Liver (tissue), 9 donors: ENCODE measurements around the gene SF3B6. TPM values are rescaled to one million over a fixed set of nuclear protein-coding genes. Genes with fewer than 3 reads are reported as not detected.

Experiments
- DNase-seq: peaks from one replicate; pipeline ENCODE4 v3.0.0-alpha.2; 2017; ENCODE audit warnings: low spot score
- H3K27ac ChIP-seq, 2 donors: one replicate each; pipeline ENCODE4 v1.7.0; 2013; ENCODE audit warnings: inconsistent platforms in 2 of 2, low read length in 2 of 2, control low read depth in 1 of 2, low read depth in 1 of 2, mild to moderate bottlenecking in 1 of 2
- H3K27me3 ChIP-seq, 4 donors: one replicate each; pipeline versions ENCODE4 v1.6.1 to v1.7.0; 2013; ENCODE audit warnings: low read length in 3 of 4, inconsistent platforms in 1 of 4, mild to moderate bottlenecking in 1 of 4, moderate library complexity in 1 of 4; ENCODE audit not compliant: control insufficient read depth in 4 of 4, insufficient read depth in 4 of 4
- H3K36me3 ChIP-seq, 4 donors: one replicate each; pipeline versions ENCODE4 v1.6.1 to v1.7.0; 2013; ENCODE audit warnings: low read length in 3 of 4, mild to moderate bottlenecking in 3 of 4, low read depth in 1 of 4, moderate library complexity in 1 of 4; ENCODE audit not compliant: control insufficient read depth in 4 of 4, insufficient read depth in 3 of 4
- H3K4me1 ChIP-seq, 4 donors: one replicate each; pipeline versions ENCODE4 v1.6.1 to v1.7.0; 2013; ENCODE audit warnings: low read length in 3 of 4, mild to moderate bottlenecking in 3 of 4, moderate library complexity in 1 of 4; ENCODE audit not compliant: control insufficient read depth in 4 of 4, insufficient read depth in 4 of 4
- H3K4me3 ChIP-seq, 3 donors: one replicate each; pipeline versions ENCODE4 v1.6.1 to v1.7.0; 2013; ENCODE audit warnings: low read length in 3 of 3, control low read depth in 1 of 3, low read depth in 1 of 3, mild to moderate bottlenecking in 1 of 3
- H3K9ac ChIP-seq, 2 donors: one replicate each; pipeline ENCODE4 v1.7.0; 2013; ENCODE audit warnings: low read length in 2 of 2, mild to moderate bottlenecking in 2 of 2, moderate library complexity in 2 of 2, control low read depth in 1 of 2, low read depth in 1 of 2
- H3K9me3 ChIP-seq, 4 donors: one replicate each; pipeline versions ENCODE4 v1.6.1 to v1.7.0; 2013; ENCODE audit warnings: low read length in 3 of 4; ENCODE audit not compliant: control insufficient read depth in 4 of 4
- FOXA1 ChIP-seq: IDR thresholded peaks from 2 replicates; pipeline ENCODE4 v1.6.1; 2016; ENCODE audit warnings: antibody characterized with exemption
- FOXA2 ChIP-seq: IDR thresholded peaks from 2 replicates; pipeline ENCODE4 v1.6.1; 2016; ENCODE audit warnings: antibody characterized with exemption
- GABPA ChIP-seq, 2 donors: IDR thresholded peaks in 1 of 2; conservative IDR thresholded peaks in 1 of 2; 2 replicates each; pipeline ENCODE4 v1.6.1; 2016; ENCODE audit warnings: antibody characterized with exemption in 2 of 2, mild to moderate bottlenecking in 1 of 2, moderate library complexity in 1 of 2
- HNF4A ChIP-seq, 2 donors: conservative IDR thresholded peaks; 2 replicates each; pipeline ENCODE4 v1.6.1; 2016; ENCODE audit warnings: antibody characterized with exemption in 2 of 2, mild to moderate bottlenecking in 2 of 2
- HNF4G ChIP-seq: IDR thresholded peaks from 2 replicates; pipeline ENCODE4 v1.6.1; 2016; ENCODE audit warnings: antibody characterized with exemption
- JUND ChIP-seq, 2 donors: IDR thresholded peaks; 2 replicates each; pipeline ENCODE4 v1.6.1; 2016; ENCODE audit warnings: antibody characterized with exemption in 2 of 2
- MAX ChIP-seq: IDR thresholded peaks from 2 replicates; pipeline ENCODE4 v1.6.1; 2016; ENCODE audit warnings: antibody characterized with exemption
- RAD21 ChIP-seq, 2 donors: IDR thresholded peaks; 2 replicates each; pipeline ENCODE4 v1.6.1; 2016; ENCODE audit warnings: antibody characterized with exemption in 2 of 2, mild to moderate bottlenecking in 2 of 2
- RXRA ChIP-seq, 2 donors: IDR thresholded peaks; 2 replicates each; pipeline ENCODE4 v1.6.1; 2017 to 2018; ENCODE audit warnings: antibody characterized with exemption in 2 of 2, mild to moderate bottlenecking in 1 of 2
- SP1 ChIP-seq: IDR thresholded peaks from 2 replicates; pipeline ENCODE4 v1.6.1; 2018; ENCODE audit warnings: antibody characterized with exemption, mild to moderate bottlenecking
- ZBTB33 ChIP-seq: IDR thresholded peaks from 2 replicates; pipeline ENCODE4 v1.6.1; 2016; ENCODE audit warnings: antibody characterized with exemption
- WGBS: extraction: QIAGEN DNeasy Blood & Tissue Kit; methylation state at CpG from one replicate; pipeline ENCODE4 v1.1.7; 2013; 5-methylcytosine and 5-hydroxymethylcytosine counted together
- polyA plus RNA-seq, 2 donors: library from polyadenylated mRNA; stranded (reverse) in 1 of 2; unstranded in 1 of 2; fragments of 200-250 nt in 1 of 2; fragments of >200 nt in 1 of 2; fragmentation: Nextera tagmentation in 1 of 2; extraction: Ambion mirVana in 1 of 2; gene quantifications; one replicate each; pipeline versions ENCODE4 v1.2.1 to v1.2.3, GENCODE V29; 2013 to 2015
- total RNA-seq, 2 donors: library from RNA; depleted of rRNA; stranded (reverse); fragments of >200 nt; gene quantifications; one replicate each; pipeline ENCODE4 v1.2.3, GENCODE V29; 2014
- TF ChIP-seq, protein P1 (sequence below): IDR thresholded peaks from 2 replicates; pipeline ENCODE4 v1.6.1; 2016; ENCODE audit warnings: antibody characterized with exemption, mild to moderate bottlenecking
- TF ChIP-seq, protein P2 (sequence below): fragments of 150-350 bp; IDR thresholded peaks from 2 replicates; pipeline ENCODE4 v1.5.1; 2017; ENCODE audit warnings: improper control_type of control experiment, low read depth, low read length; ENCODE audit not compliant: missing input control
- TF ChIP-seq, protein P3 (sequence below): IDR thresholded peaks from 2 replicates; pipeline ENCODE4 v1.6.1; 2016; ENCODE audit warnings: antibody characterized with exemption
- donor health status: healthy.
- donor health status: healthy.
- donor health status: healthy.
- donor health status: healthy.
- donor health status: healthy.

SF3B6 gene
- total and polyA plus RNA-seq, 4 donors, result 31.0 to 104 (median 75.6) TPM

DNA sequence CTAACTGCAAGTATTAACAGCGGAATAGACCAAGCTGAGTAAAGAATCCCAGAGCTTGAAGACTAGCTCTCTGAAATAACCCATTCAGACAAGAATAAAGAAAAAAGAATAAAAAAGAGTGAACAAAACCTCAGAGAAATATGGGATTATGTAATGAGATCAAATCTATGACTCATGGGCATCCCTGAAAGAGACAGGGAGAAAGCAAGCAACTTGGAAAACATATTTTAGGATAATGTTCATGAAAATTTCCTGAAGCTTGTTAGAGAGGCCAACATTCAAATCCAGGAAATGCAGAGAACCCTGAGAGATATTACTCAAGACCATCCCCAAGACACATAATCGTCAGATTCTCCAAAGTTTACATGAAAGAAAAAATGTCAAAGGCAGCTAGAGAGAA, 29.7 kb upstream of the SF3B6 start:
- Histone ChIP-seq H3K36me3 (no peaks in the 10 kb centered on the region), H3K9me3 (no peaks in the 10 kb centered on the region), H3K4me3 (no peak overlapping the region), H3K4me1 (no peaks in the 10 kb centered on the region), H3K9ac (no peak overlapping the region), H3K27ac (no peak overlapping the region), H3K27me3 (no peaks in the 10 kb centered on the region)
- 49% methylated on average over 2 of the region's 2 CpGs for WGBS
- DNase-seq, result no peak
- TF ChIP-seq RXRA (IDR thresholded peaks at IDR 0.05), result no peak
- TF ChIP-seq HNF4G, result no peak
- TF ChIP-seq, protein P1, sequence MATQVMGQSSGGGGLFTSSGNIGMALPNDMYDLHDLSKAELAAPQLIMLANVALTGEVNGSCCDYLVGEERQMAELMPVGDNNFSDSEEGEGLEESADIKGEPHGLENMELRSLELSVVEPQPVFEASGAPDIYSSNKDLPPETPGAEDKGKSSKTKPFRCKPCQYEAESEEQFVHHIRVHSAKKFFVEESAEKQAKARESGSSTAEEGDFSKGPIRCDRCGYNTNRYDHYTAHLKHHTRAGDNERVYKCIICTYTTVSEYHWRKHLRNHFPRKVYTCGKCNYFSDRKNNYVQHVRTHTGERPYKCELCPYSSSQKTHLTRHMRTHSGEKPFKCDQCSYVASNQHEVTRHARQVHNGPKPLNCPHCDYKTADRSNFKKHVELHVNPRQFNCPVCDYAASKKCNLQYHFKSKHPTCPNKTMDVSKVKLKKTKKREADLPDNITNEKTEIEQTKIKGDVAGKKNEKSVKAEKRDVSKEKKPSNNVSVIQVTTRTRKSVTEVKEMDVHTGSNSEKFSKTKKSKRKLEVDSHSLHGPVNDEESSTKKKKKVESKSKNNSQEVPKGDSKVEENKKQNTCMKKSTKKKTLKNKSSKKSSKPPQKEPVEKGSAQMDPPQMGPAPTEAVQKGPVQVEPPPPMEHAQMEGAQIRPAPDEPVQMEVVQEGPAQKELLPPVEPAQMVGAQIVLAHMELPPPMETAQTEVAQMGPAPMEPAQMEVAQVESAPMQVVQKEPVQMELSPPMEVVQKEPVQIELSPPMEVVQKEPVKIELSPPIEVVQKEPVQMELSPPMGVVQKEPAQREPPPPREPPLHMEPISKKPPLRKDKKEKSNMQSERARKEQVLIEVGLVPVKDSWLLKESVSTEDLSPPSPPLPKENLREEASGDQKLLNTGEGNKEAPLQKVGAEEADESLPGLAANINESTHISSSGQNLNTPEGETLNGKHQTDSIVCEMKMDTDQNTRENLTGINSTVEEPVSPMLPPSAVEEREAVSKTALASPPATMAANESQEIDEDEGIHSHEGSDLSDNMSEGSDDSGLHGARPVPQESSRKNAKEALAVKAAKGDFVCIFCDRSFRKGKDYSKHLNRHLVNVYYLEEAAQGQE, result no peak
- no peak for TF ChIP-seq RAD21 (IDR thresholded peaks at IDR 0.05)
- no peak for TF ChIP-seq FOXA1
- TF ChIP-seq, protein P2, sequence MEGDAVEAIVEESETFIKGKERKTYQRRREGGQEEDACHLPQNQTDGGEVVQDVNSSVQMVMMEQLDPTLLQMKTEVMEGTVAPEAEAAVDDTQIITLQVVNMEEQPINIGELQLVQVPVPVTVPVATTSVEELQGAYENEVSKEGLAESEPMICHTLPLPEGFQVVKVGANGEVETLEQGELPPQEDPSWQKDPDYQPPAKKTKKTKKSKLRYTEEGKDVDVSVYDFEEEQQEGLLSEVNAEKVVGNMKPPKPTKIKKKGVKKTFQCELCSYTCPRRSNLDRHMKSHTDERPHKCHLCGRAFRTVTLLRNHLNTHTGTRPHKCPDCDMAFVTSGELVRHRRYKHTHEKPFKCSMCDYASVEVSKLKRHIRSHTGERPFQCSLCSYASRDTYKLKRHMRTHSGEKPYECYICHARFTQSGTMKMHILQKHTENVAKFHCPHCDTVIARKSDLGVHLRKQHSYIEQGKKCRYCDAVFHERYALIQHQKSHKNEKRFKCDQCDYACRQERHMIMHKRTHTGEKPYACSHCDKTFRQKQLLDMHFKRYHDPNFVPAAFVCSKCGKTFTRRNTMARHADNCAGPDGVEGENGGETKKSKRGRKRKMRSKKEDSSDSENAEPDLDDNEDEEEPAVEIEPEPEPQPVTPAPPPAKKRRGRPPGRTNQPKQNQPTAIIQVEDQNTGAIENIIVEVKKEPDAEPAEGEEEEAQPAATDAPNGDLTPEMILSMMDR, result no peak

DNA sequence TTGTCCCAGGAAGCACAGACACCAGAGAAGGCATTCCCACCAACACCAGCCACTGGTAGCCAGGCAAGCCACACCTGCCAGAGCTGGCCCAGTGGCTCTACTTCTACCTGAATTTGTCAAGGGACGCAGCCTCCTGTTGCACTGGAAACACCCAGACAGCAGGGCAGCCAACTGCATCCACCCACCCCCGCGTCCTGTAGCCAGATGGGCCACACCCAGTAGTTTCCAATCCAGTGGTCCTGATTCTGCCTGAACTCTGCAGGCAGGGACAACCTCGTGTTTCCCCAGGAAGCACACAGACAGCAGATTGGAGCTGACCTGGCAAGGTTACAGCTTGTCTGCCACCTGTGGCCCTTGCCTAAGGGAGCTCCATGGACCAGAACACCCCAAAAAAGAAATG, 28.8 kb upstream of the SF3B6 start:
- no peak for DNase-seq
- H3K27me3 ChIP-seq, result no peaks in the 10 kb centered on the region
- no peaks in the 10 kb centered on the region for H3K36me3 ChIP-seq
- no peak overlapping the region for H3K9ac ChIP-seq
- WGBS, result 65% methylated on average over 4 of the region's 4 CpGs
- H3K4me3 ChIP-seq, result no peak overlapping the region
- no peaks in the 10 kb centered on the region for H3K9me3 ChIP-seq
- H3K27ac ChIP-seq, result no peak overlapping the region
- TF ChIP-seq FOXA2 (no peak), RAD21 (IDR thresholded peaks at IDR 0.05) (no peak), JUND (IDR thresholded peaks at IDR 0.05) (no peak), HNF4A (conservative IDR thresholded peaks at IDR 0.05) (no peak), GABPA (IDR thresholded peaks at IDR 0.05 in 1 of 2, conservative IDR thresholded peaks at IDR 0.05 in 1 of 2) (no peak), ZBTB33 (no peak), MAX (no peak), SP1 (no peak)
- TF ChIP-seq, protein P3, sequence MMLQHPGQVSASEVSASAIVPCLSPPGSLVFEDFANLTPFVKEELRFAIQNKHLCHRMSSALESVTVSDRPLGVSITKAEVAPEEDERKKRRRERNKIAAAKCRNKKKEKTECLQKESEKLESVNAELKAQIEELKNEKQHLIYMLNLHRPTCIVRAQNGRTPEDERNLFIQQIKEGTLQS, result no peak
- H3K4me1 ChIP-seq, result no peaks in the 10 kb centered on the region
